ENCODE data around the gene ALOX12B. TPM values are rescaled to one million over a fixed set of nuclear protein-coding genes. Genes with fewer than 3 reads are reported as not detected.
"Not testable (repeated sequence)": the region's sequence is repeated elsewhere in the genome, so short reads cannot be mapped to it uniquely, and the experiment has no call there.

The ALOX12B gene
- total RNA-seq, 1 donor from 2014 or later: 0.72 TPM

GRCh38 chr17:8081876-8082275 lies 5.6 kb downstream of the ALOX12B start:
- DNase-seq: no peak

GRCh38 chr17:8080799-8081219 lies 6.7 kb downstream of the ALOX12B start:
- DNase-seq: no peak

DNA sequence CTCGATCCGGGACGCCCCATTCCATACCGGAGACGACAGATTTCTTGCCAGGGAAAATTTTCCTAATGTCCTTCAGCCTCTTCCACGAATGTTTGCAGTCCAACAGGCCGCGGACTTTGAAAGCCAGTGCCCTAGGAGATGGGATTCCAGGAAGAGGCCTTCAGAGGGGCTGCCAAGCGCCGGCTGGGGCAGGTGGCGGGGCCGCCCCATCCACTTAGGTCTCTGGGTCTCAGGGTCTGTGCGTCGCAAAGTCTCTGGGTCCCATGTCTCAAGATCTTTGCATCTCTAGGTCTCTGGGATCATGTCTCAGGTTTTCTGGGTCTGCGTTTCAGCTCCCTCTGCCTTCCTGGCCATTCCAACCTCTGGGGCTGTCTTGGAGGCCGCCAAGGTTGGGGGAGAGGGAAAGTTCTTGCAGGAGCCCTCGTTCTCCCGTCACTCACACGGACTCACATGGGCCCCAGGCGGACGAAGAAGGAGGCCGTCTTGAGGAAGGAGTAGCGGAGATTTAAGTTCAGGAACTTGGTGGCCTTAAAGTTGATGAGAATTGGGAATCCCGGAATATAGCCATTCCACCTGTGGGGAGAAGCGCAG lies 7.2 kb downstream of the ALOX12B start:
- DNase-seq: no peak

DNA sequence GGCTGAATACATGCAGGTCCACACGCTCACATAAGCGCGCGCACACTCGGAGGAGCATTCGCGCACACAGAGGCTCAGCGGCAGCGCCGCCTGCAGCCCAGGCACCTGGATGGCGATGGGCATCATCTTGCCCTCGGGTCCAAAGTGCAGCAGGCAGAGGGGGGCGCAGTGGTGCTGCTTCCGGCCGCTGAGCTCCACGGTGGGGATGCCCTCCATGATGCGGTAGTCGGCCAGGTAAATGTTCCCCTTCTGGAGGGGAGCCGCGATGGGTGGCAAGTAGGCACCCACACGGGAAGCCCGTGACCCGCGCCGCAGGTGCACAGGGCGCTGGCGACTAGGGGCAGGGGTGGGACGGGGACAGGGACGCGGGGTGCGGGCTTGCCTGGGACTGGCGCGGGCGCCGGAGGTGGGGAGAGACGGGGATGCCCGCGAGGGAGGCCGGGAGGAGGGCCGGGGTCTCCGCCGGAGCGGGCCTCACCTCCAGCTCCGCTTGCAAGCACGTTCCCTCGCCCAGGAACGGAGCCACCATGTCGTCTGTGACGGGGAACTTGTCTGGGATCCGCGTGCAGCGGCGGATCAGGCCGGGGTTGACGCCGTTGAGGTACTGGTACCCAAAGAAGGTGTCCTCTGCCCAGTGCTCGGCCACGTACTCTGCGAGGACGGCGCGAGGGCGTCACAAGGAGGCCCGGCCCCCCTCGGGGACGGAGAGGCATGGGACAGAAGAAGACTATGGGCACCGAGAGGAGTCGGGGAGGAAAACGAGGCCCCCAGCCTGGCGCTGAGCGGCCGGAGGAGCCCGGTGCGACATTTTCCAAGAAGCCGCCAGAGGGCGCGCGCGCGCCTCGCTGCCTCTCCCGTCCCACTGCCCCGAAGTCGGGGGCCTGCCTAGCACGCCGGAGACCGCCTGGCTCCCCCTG lies 8.0 kb downstream of the ALOX12B start:
- peak; percentile 82 for DNase-seq

GRCh38 chr17:8077939-8078338 lies 9.6 kb downstream of the ALOX12B start:
- DNase-seq: not testable (repeated sequence)

- DNase-seq: no peak
Measured at GRCh38 chr17:8076502-8077266, 10.8 kb downstream of the ALOX12B start.

- DNase-seq: no peak
Measured at GRCh38 chr17:8075574-8076342, 11.8 kb downstream of the ALOX12B start.

DNA sequence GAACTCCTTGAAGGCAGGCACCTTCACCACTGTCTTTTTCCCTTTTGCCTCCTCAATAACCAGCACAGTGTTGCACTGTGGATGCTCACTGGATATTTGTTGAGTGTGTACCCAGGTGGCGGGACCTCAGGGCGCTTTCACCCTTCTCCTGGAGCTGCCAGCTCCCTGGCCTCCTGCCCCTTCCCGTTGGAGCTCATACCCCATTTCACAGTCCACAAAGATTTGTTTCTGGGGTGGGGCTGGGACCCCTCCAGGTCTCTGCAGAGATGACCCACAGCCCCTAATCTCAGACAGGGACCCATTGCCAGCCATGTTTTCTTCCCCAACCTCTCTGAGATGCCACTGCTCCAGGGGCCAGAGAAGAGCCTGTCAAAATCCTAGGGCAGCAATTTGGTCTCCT lies 12.4 kb downstream of the ALOX12B start:
- no peak for DNase-seq

DNA sequence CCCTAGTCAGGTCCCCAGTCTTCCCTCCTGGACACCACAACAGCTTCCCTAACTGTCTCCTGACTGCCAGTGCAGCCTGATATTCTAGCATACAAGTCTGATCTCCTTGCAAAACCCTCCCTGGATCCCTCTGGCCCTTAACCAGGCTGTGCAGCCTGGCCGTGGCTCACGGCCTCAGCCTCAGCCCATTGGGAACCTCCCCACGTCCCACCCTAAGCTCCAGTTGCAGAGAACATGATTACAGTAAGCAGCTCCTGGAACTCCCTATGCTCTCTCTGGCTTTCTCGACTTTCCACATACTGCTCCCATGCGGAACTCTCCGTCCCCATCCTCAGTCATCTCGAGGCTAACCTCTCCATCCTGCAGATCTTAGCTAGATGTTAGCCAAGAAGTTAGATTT lies 13.0 kb downstream of the ALOX12B start:
- no peak for DNase-seq

GRCh38 chr17:8073627-8074484 lies 13.7 kb downstream of the ALOX12B start:
- peak; percentile 69 for DNase-seq

GRCh38 chr17:8072729-8073461 lies 14.6 kb downstream of the ALOX12B start:
- DNase-seq: peak; percentile 40

DNA sequence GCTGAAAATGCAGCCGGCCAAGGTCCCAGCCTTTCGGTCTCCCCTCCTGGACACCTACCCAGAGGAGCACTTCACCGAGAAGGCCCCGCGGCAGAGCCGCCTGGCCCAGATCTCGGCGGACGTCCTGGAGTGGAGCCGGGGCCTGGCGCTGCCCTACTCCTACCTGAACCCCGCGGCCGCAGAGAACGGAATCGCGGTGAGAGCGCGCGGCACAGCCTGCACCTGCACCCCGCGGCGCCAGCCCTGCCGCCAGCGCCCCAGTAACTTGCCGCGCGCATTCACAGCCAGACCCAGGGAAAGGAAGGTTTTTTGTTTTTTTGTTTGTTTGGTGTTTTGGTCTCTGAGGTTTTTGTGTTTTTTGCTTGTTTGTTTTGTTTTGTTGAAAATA lies 15.2 kb downstream of the ALOX12B start:
- DNase-seq: no peak

GRCh38 chr17:8071496-8071895 lies 16.0 kb downstream of the ALOX12B start:
- no peak for DNase-seq

DNA sequence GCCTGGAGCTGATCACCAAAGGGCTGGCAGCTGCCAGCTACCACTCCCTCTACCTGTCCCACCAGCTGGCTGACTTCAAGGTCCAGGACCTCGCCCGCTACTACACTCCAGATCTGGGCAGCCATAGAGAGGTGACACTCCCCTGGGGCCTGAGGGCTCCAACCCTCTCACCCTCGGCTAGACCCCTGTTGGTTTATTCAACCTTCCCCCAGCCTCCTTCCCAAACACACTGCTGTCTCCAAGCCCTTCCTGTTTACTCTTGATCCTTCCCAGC lies 18.0 kb downstream of the ALOX12B start:
- DNase-seq: no peak

DNA sequence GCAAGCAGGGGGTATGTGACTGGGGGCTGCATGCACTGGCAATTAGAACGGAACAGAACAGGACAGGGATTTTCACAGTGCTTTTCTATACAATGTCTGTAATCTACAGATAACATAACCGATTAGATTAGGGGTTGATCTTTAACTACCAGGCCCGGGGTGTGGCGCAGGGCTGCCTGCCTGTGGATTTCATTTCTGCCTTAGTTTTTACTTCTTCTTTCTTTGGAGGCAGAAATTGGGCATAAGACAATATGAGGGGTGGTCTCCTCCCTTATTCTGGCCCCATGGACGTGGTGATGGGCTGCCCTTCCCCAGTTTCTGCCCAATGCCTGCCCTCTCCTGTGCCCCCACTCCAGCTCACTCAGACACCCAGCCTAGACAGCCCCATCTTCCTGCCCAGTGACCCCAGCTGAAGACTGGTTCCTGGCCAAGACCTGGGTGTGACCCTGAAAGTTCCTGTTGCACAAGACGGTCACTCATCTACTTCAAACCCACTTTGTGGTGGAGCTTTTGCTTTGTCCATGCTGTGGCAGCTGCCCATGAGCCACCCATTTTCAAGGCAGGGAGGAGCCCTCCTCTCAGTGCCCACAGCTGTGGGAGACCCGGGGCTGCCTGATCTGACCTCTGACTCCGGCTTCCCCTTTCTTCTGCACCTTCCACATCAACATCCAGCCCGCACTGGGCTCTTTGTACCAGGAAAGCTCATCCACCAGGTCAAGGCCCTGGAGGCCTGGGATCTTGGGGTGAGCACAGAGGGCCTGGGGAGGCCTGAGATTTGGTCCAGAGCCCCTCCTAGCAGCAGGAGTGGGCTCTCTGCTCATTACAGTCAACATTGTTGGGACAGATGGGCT lies 18.6 kb downstream of the ALOX12B start:
- no peak for DNase-seq

- DNase-seq: no peak
Measured at GRCh38 chr17:8067806-8068205, 19.7 kb downstream of the ALOX12B start.

GRCh38 chr17:8066841-8067775 lies 20.4 kb downstream of the ALOX12B start:
- no peak for DNase-seq

GRCh38 chr17:8064561-8065019 lies 22.9 kb downstream of the ALOX12B start:
- DNase-seq: no peak
